Measurements from ENCODE around the gene LYZL4.

Gene LYZL4

GRCh38 chr3:42412526-42413155 is 2.2 kb upstream of the LYZL4 start:
- no peak for TF ChIP-seq CTCF (IDR thresholded peaks at IDR 0.05; ENCODE audit: insufficient read depth, low read depth, low read length, missing control alignments)
- no peak for DNase-seq (ENCODE audit: low read depth)
- no peak overlapping the region for H3K4me3 ChIP-seq (ENCODE audit: low read length)

- TF ChIP-seq CTCF (IDR thresholded peaks at IDR 0.05; ENCODE audit: insufficient read depth, low read depth, low read length, missing control alignments): no peak
- no peak for DNase-seq (ENCODE audit: low read depth)
Measured at GRCh38 chr3:42411429-42411828, 1.0 kb upstream of the LYZL4 start.

GRCh38 chr3:42408156-42408555 is 2.3 kb downstream of the LYZL4 start:
- no peak for TF ChIP-seq CTCF (IDR thresholded peaks at IDR 0.05; ENCODE audit: insufficient read depth, low read depth, low read length, missing control alignments)
- DNase-seq (ENCODE audit: low read depth): no peak
- H3K4me3 ChIP-seq (ENCODE audit: low read length): no peak overlapping the region

More at GRCh38 chr3:42411429-42411828, 1.0 kb upstream of the LYZL4 start:
- no peak overlapping the region for H3K4me3 ChIP-seq (ENCODE audit: low read length)

- TF ChIP-seq CTCF (IDR thresholded peaks at IDR 0.05; ENCODE audit: insufficient read depth, low read depth, low read length, missing control alignments): no peak
- no peak overlapping the region for H3K4me3 ChIP-seq (ENCODE audit: low read length)
- DNase-seq (ENCODE audit: low read depth): no peak
Measured at GRCh38 chr3:42406727-42407450, 3.5 kb downstream of the LYZL4 start.

GRCh38 chr3:42405857-42406256 is 4.6 kb downstream of the LYZL4 start:
- H3K4me3 ChIP-seq (ENCODE audit: low read length): no peak overlapping the region
- DNase-seq (ENCODE audit: low read depth): no peak
- TF ChIP-seq CTCF (IDR thresholded peaks at IDR 0.05; ENCODE audit: insufficient read depth, low read depth, low read length, missing control alignments): no peak

- no peak for TF ChIP-seq CTCF (IDR thresholded peaks at IDR 0.05; ENCODE audit: insufficient read depth, low read depth, low read length, missing control alignments)
- no peak overlapping the region for H3K4me3 ChIP-seq (ENCODE audit: low read length)
- DNase-seq (ENCODE audit: low read depth): peak; percentile 19
Measured at GRCh38 chr3:42403737-42404136, 6.7 kb downstream of the LYZL4 start.

Measured in epithelial cell of esophagus (primary cell).